Caco-2 (cell line): ENCODE measurements around the gene BRAF. TPM values are rescaled to one million over a fixed set of nuclear protein-coding genes. Genes with fewer than 3 reads are reported as not detected.
A peak's percentile ranks its signal among the peaks of the same experiment; 100 is the strongest.

Source experiments
- BruUV-seq: library from RNA; stranded (reverse); fragments of 400-500 nt; replicated peaks from 2 replicates; lab custom pipeline; 2021; lab: Mats Ljungman, UMichigan
- CTCF ChIA-PET: fragments of 300-600 bp; sonication (Branson Sonifier 250); formaldehyde crosslinking; loops from one replicate; lab custom pipeline; 2022; ENCODE audit warnings: antibody characterized with exemption; lab: Charles Lee
- POLR2A ChIA-PET: fragments of 300-600 bp; sonication (Branson Sonifier 250); formaldehyde crosslinking; loops from one replicate; lab custom pipeline; 2022; ENCODE audit warnings: antibody characterized with exemption; lab: Charles Lee
- DNase-seq, 2 experiments: peaks; one replicate each; pipeline versions ENCODE4 v3.0.0 to v3.0.0-alpha.2; 2020 to 2022
- H3K27me3 ChIP-seq: replicated peaks from 2 replicates; pipeline ENCODE4 v1.6.0; 2011; ENCODE audit warnings: low read length; ENCODE audit not compliant: control insufficient read depth, insufficient read depth
- H3K36me3 ChIP-seq: 2 replicates; pipeline ENCODE4 v1.5.1; 2011; ENCODE audit warnings: low read length; ENCODE audit not compliant: control insufficient read depth, insufficient read depth
- H3K4me1 ChIP-seq: fragments of 250-450 bp; sonication (Bioruptor Pico); 2 replicates; pipeline ENCODE4 v1.5.1; 2020; ENCODE audit warnings: mild to moderate bottlenecking
- H3K4me3 ChIP-seq: 2 replicates; pipeline ENCODE4 v1.5.1; 2011; ENCODE audit warnings: low read depth, mild to moderate bottlenecking, control low read depth, low read length
- H3K9me3 ChIP-seq: fragments of 250-450 bp; sonication (Bioruptor Pico); 2 replicates; pipeline ENCODE4 v1.5.1; 2020; ENCODE audit warnings: mild to moderate bottlenecking, moderate library complexity
- H3K27ac Mint-ChIP-seq: one replicate; pipeline ENCODE4 v1.8.0; 2022; ENCODE audit warnings: mixed read lengths; ENCODE audit not compliant: unreplicated experiment
- H3K27me3 Mint-ChIP-seq: one replicate; pipeline ENCODE4 v1.8.0; 2022; ENCODE audit warnings: mixed read lengths; ENCODE audit not compliant: insufficient read depth, unreplicated experiment
- H3K36me3 Mint-ChIP-seq: one replicate; pipeline ENCODE4 v1.8.0; 2022; ENCODE audit warnings: mild to moderate bottlenecking, mixed read lengths; ENCODE audit not compliant: insufficient read depth, unreplicated experiment
- H3K4me1 Mint-ChIP-seq: one replicate; pipeline ENCODE4 v1.8.0; 2022; ENCODE audit warnings: low read depth, mixed read lengths; ENCODE audit not compliant: unreplicated experiment
- H3K4me3 Mint-ChIP-seq: one replicate; pipeline ENCODE4 v1.8.0; 2022; ENCODE audit warnings: mild to moderate bottlenecking, moderate library complexity, mixed read lengths; ENCODE audit not compliant: unreplicated experiment
- H3K9me3 Mint-ChIP-seq: one replicate; pipeline ENCODE4 v1.8.0; 2022; ENCODE audit warnings: mixed read lengths; ENCODE audit not compliant: unreplicated experiment
- intact Hi-C: fragments of 100-400 bp; cut with micrococcal nuclease; formaldehyde crosslinking; loops from one replicate; pipeline ENCODE4 v1.10.0; 2022; ENCODE audit not compliant: unreplicated experiment
- total RNA-seq: library from RNA; stranded (reverse); gene quantifications from 2 replicates; pipeline ENCODE4 v1.2.3, GENCODE V29; 2022
- TF ChIP-seq, protein P1 (sequence below), 2 experiments: fragments of 200-600 bp in 1 of 2; IDR thresholded peaks; 1 replicate in 1 of 2; 2 replicates in 1 of 2; pipeline versions ENCODE4 v1.5.1 to v1.8.0; 2011 to 2022; ENCODE audit warnings: antibody characterized with exemption in 1 of 2, control low read depth in 1 of 2, inconsistent platforms in 1 of 2, low read depth in 1 of 2, low read length in 1 of 2, mild to moderate bottlenecking in 1 of 2, moderate library complexity in 1 of 2; ENCODE audit not compliant: insufficient read depth in 1 of 2, severe bottlenecking in 1 of 2, unreplicated experiment in 1 of 2

The BRAF gene
- total RNA-seq, 1 experiment from 2014 or later = 38.5 TPM

DNA sequence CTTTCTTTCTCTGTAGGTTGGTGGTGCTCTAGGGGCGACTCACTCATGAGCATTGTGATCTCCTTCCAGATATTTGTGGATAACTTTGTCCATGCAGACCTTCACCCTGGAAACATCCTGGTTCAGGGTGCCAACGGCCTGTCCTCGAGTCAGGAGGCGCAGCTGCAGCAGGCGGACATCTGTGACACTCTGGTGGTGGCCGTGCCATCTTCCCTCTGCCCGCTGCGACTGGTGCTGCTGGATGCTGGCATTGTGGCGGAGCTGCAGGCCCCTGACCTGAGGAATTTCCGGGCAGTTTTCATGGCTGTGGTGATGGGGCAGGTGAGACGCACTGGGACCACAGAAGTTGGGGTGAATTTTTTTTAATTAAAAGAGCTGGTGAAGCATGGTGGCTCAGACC, 237.8 kb downstream of the BRAF start:
- Histone ChIP-seq H3K9me3 (no peaks in the 10 kb centered on the region), H3K4me3 (no peak overlapping the region), H3K27me3 (no peaks in the 10 kb centered on the region), H3K36me3 (no peaks in the 10 kb centered on the region), H3K4me1 (0 out of 2 replicates have a peak, but pooled peaks cover 5% of the 10 kb centered on the region)
- TF ChIP-seq, protein P1, sequence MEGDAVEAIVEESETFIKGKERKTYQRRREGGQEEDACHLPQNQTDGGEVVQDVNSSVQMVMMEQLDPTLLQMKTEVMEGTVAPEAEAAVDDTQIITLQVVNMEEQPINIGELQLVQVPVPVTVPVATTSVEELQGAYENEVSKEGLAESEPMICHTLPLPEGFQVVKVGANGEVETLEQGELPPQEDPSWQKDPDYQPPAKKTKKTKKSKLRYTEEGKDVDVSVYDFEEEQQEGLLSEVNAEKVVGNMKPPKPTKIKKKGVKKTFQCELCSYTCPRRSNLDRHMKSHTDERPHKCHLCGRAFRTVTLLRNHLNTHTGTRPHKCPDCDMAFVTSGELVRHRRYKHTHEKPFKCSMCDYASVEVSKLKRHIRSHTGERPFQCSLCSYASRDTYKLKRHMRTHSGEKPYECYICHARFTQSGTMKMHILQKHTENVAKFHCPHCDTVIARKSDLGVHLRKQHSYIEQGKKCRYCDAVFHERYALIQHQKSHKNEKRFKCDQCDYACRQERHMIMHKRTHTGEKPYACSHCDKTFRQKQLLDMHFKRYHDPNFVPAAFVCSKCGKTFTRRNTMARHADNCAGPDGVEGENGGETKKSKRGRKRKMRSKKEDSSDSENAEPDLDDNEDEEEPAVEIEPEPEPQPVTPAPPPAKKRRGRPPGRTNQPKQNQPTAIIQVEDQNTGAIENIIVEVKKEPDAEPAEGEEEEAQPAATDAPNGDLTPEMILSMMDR (IDR thresholded peaks at IDR 0.05; ENCODE audit: insufficient read depth in 1 of 2, low read depth in 1 of 2, low read length in 1 of 2, severe bottlenecking in 1 of 2, unreplicated experiment in 1 of 2) = no peak
- no peaks in the 10 kb centered on the region for H3K27me3 Mint-ChIP-seq
- H3K4me1 Mint-ChIP-seq = peaks cover 11% of the 10 kb centered on the region
- BruUV-seq = no TSS peak
- H3K9me3 Mint-ChIP-seq = no peaks in the 10 kb centered on the region
- intact Hi-C loops = no loop called here
- POLR2A ChIA-PET = interaction anchor here (1.0 kb wide), 1 partner anchor 237 kb away, joined by 3 read pairs; no protein-coding TSS in a partner anchor
- H3K36me3 Mint-ChIP-seq = peaks cover 22% of the 10 kb centered on the region
- H3K4me3 Mint-ChIP-seq = no peak overlapping the region
- H3K27ac Mint-ChIP-seq = no peak overlapping the region
- no peak for DNase-seq
- CTCF ChIA-PET = no interaction called here

DNA sequence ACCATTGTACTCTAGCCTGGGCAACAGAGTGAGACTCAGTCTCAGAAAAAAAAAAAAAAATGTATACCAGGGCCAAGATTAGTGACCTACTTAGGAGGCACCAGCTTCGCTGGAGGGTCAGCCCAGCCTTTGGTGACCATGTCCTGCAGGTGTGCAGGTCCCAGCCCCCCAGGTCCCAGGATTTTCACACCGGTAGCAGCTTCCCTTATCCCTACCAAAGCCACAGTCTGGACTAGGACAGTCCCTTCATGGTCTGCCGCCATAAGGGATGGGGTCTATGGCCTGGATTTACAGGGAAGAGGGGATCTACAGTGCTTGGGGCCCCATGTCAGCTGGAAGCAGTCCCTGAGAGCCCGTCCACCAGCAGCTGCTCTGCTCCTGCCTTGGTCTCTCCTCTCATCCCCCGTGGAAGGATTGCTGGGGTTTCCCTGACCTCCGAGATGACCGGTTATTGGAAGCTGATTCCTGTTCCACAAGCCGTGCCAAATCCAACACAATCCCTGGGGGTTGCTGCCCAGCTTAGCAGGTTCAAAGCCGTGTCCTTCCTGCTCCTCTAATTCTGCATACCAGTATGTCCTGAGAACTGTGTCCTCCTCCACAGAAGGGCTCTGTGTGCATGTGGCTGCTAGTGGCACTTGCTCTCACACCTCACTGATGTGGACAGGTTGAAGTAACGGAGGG, 239.2 kb downstream of the BRAF start:
- TF ChIP-seq, protein P1 (IDR thresholded peaks at IDR 0.05; ENCODE audit: insufficient read depth in 1 of 2, low read depth in 1 of 2, low read length in 1 of 2, severe bottlenecking in 1 of 2, unreplicated experiment in 1 of 2) = no peak
- intact Hi-C loops = no loop called here
- Mint-ChIP-seq H3K36me3 (peaks cover 14% of the 10 kb centered on the region), H3K4me3 (no peak overlapping the region), H3K27ac (no peak overlapping the region), H3K9me3 (no peaks in the 10 kb centered on the region), H3K27me3 (no peaks in the 10 kb centered on the region), H3K4me1 (peaks cover 11% of the 10 kb centered on the region)
- DNase-seq = no peak
- Histone ChIP-seq H3K9me3 (no peaks in the 10 kb centered on the region), H3K27me3 (no peaks in the 10 kb centered on the region), H3K4me3 (no peak overlapping the region), H3K4me1 (0 out of 2 replicates have a peak, but pooled peaks cover 5% of the 10 kb centered on the region), H3K36me3 (no peaks in the 10 kb centered on the region)
- ChIA-PET CTCF (no interaction called here), POLR2A (no interaction called here)
- no TSS peak for BruUV-seq

DNA sequence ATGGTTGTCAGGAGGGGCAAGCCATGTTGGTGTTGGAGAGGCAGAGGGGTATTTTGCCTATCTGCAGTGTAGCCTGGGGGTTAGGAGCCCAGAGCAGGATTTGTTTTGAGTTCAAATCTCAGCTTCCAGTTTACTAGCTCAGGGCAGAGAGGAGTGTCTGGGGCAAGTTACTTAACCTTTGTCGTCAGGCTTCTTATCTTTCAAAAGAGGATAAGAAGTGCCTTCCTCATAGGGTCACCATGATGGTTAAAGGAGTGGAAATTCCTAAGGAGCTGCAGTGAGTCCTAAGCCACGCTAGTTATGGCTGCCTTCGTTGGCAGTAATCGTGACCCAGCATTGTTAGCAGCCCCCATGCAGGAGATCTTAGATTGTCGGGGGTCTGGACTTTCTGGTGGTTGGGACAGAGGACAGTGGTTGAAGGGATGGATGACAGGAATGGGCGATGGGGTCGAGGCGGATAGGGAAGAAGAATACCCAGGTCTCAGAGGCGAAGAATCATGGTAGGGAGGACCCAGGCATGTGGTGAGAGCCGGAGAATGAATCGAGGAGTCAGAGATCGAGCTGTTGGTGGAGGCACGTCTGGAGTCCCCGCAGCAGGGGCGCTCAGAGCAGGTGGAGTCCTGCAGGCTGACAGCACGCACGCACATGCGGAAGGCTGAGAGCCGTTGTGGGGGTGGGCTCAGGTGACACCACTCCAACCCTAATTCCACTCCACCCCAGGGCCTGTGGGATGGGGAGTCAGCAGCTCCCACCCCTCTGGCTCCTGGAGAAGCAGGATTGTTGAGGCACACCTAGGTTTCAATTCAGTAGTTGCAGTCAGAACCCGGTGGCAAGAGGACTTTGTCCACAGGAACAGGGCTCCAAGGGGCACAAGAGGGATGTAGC, 240.4 kb downstream of the BRAF start:
- intact Hi-C loops = no loop called here
- Mint-ChIP-seq H3K27me3 (no peaks in the 10 kb centered on the region), H3K4me3 (no peak overlapping the region), H3K36me3 (peaks cover 19% of the 10 kb centered on the region), H3K27ac (peak overlapping the region; percentile 36), H3K9me3 (no peaks in the 10 kb centered on the region), H3K4me1 (peaks cover 11% of the 10 kb centered on the region)
- H3K4me3 ChIP-seq = no peak overlapping the region
- H3K4me1 ChIP-seq = 0 out of 2 replicates have a peak, but pooled peaks cover 5% of the 10 kb centered on the region
- ChIA-PET POLR2A (interaction anchor here (0.6 kb wide), 1 partner anchor 12 kb away, joined by 14 read pairs; no protein-coding TSS in a partner anchor), CTCF (no interaction called here)
- H3K9me3 ChIP-seq = no peaks in the 10 kb centered on the region
- no TSS peak for BruUV-seq
- DNase-seq = no peak
- TF ChIP-seq, protein P1 (IDR thresholded peaks at IDR 0.05; ENCODE audit: insufficient read depth in 1 of 2, low read depth in 1 of 2, low read length in 1 of 2, severe bottlenecking in 1 of 2, unreplicated experiment in 1 of 2) = no peak
- no peaks in the 10 kb centered on the region for H3K36me3 ChIP-seq
- no peaks in the 10 kb centered on the region for H3K27me3 ChIP-seq
